Tibial nerve (tissue), 4 donors: ENCODE data around the gene POLH.

Source experiments
- EP300 ChIP-seq, 2 donors: sonication (generic); formaldehyde crosslinking; IDR thresholded peaks; one replicate each; pipeline ENCODE4 v1.6.1; 2017; ENCODE audit warnings: antibody characterized with exemption in 2 of 2, mild to moderate bottlenecking in 1 of 2
- POLR2A ChIP-seq, 2 donors: fragments of 450-650 bp; IDR thresholded peaks; one replicate each; pipeline ENCODE4 v1.6.1; 2017; ENCODE audit warnings: antibody characterized with exemption in 2 of 2, mild to moderate bottlenecking in 2 of 2, moderate library complexity in 2 of 2
- TF ChIP-seq, protein P1 (sequence below), 5 experiments: fragments of 200-600 bp in 3 of 5; fragments of 450-650 bp in 2 of 5; sonication (generic) in 3 of 5; IDR thresholded peaks; one replicate each; pipeline ENCODE4 v1.5.1; 2016 to 2019; ENCODE audit warnings: antibody characterized with exemption in 5 of 5, mild to moderate bottlenecking in 3 of 5, moderate library complexity in 2 of 5

- TF ChIP-seq, protein P1, sequence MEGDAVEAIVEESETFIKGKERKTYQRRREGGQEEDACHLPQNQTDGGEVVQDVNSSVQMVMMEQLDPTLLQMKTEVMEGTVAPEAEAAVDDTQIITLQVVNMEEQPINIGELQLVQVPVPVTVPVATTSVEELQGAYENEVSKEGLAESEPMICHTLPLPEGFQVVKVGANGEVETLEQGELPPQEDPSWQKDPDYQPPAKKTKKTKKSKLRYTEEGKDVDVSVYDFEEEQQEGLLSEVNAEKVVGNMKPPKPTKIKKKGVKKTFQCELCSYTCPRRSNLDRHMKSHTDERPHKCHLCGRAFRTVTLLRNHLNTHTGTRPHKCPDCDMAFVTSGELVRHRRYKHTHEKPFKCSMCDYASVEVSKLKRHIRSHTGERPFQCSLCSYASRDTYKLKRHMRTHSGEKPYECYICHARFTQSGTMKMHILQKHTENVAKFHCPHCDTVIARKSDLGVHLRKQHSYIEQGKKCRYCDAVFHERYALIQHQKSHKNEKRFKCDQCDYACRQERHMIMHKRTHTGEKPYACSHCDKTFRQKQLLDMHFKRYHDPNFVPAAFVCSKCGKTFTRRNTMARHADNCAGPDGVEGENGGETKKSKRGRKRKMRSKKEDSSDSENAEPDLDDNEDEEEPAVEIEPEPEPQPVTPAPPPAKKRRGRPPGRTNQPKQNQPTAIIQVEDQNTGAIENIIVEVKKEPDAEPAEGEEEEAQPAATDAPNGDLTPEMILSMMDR (IDR thresholded peaks at IDR 0.05), result peak in 1 of 5 experiments; percentile 43
- TF ChIP-seq POLR2A (IDR thresholded peaks at IDR 0.05) (peak; percentile 73 to 90), EP300 (IDR thresholded peaks at IDR 0.05) (peak in 1 of 2 donors; percentile 86)
Measured at GRCh38 chr6:43575772-43576551, at the start of gene POLH, which contains the start of gene XPO5.
